ENCODE data around the gene TRIM54.
"Not testable (repeated sequence)": the region's sequence is repeated elsewhere in the genome, so short reads cannot be mapped to it uniquely, and the experiment has no call there.

Gene TRIM54

GRCh38 chr2:27285481-27285880 lies 3.3 kb downstream of the TRIM54 start:
- DNase-seq = no peak

- no peak for DNase-seq
These were observed 6.4 kb downstream of the TRIM54 start for GRCh38 chr2:27288610-27289009.

GRCh38 chr2:27290549-27290948 lies 8.3 kb downstream of the TRIM54 start:
- DNase-seq = no peak

- no peak for DNase-seq
These were observed 9.6 kb downstream of the TRIM54 start for GRCh38 chr2:27291865-27292264.

- no peak for DNase-seq
These were observed 12.7 kb downstream of the TRIM54 start for GRCh38 chr2:27294928-27295327.

GRCh38 chr2:27296481-27296880 lies 14.3 kb downstream of the TRIM54 start:
- no peak for DNase-seq

GRCh38 chr2:27297195-27297594 lies 15.0 kb downstream of the TRIM54 start:
- no peak for DNase-seq

GRCh38 chr2:27298391-27299080 lies 16.3 kb downstream of the TRIM54 start:
- DNase-seq = no peak

GRCh38 chr2:27300606-27301005 lies 18.4 kb downstream of the TRIM54 start:
- not testable (repeated sequence) for DNase-seq

- peak; percentile 79 for DNase-seq
These were observed 21.1 kb downstream of the TRIM54 start for GRCh38 chr2:27303093-27304025.

GRCh38 chr2:27304488-27305240 lies 22.4 kb downstream of the TRIM54 start:
- no peak for DNase-seq

GRCh38 chr2:27305516-27305915 lies 23.3 kb downstream of the TRIM54 start:
- no peak for DNase-seq

- DNase-seq = no peak
These were observed 23.9 kb downstream of the TRIM54 start for GRCh38 chr2:27306136-27306535.

- DNase-seq = no peak
These were observed 24.5 kb downstream of the TRIM54 start for GRCh38 chr2:27306573-27307286.

GRCh38 chr2:27307287-27307544 lies 25.0 kb downstream of the TRIM54 start:
- no peak for DNase-seq

- DNase-seq = no peak
These were observed 25.5 kb downstream of the TRIM54 start for GRCh38 chr2:27307545-27308358.

- DNase-seq = no peak
These were observed 26.2 kb downstream of the TRIM54 start, which contains the start of gene UCN for GRCh38 chr2:27308359-27308881. Gene UCN (minus strand): TSS chr2:27308445. CDS start chr2:27307895, 550 bp downstream.

- no peak for DNase-seq
These were observed 27.4 kb downstream of the TRIM54 start for GRCh38 chr2:27309651-27310050.

GRCh38 chr2:27312152-27312551 lies 29.9 kb downstream of the TRIM54 start:
- no peak for DNase-seq

- DNase-seq = no peak
These were observed 31.8 kb downstream of the TRIM54 start for GRCh38 chr2:27313882-27314645.

GRCh38 chr2:27314709-27315108 lies 32.5 kb downstream of the TRIM54 start:
- no peak for DNase-seq

Data from NCI-H774 (cell line).